Tibial nerve (tissue), 4 donors: ENCODE data around the gene STAMBP. TPM values are rescaled to one million over a fixed set of nuclear protein-coding genes. Genes with fewer than 3 reads are reported as not detected.

Experiments
- DNase-seq, 2 donors: peaks; one replicate each; pipeline ENCODE4 v3.0.0-alpha.2; 2019; ENCODE audit warnings: low spot score in 2 of 2
- H3K27ac ChIP-seq, 4 donors: fragments of 200-600 bp; sonication (generic) in 3 of 4; one replicate each; pipeline ENCODE4 v1.5.1; 2017 to 2019; ENCODE audit warnings: mild to moderate bottlenecking in 1 of 4
- H3K27me3 ChIP-seq, 2 donors: fragments of 200-600 bp; sonication (generic) in 1 of 2; one replicate each; pipeline versions ENCODE4 v1.5.1 to v1.6.0; 2017 to 2019
- H3K36me3 ChIP-seq, 3 donors: fragments of 200-600 bp; sonication (generic); one replicate each; pipeline ENCODE4 v1.5.1; 2018 to 2019
- H3K4me1 ChIP-seq, 4 donors: fragments of 200-600 bp; sonication (generic) in 3 of 4; one replicate each; pipeline ENCODE4 v1.5.1; 2017 to 2019
- H3K4me3 ChIP-seq, 4 donors: fragments of 200-600 bp; sonication (generic) in 3 of 4; one replicate each; pipeline ENCODE4 v1.5.1; 2017 to 2019; ENCODE audit warnings: mild to moderate bottlenecking in 1 of 4, moderate library complexity in 1 of 4
- H3K9me3 ChIP-seq, 4 donors: fragments of 200-600 bp; sonication (generic) in 3 of 4; one replicate each; pipeline ENCODE4 v1.5.1; 2017 to 2019
- CTCF ChIP-seq, 5 experiments: fragments of 200-600 bp in 3 of 5; fragments of 450-650 bp in 2 of 5; sonication (generic) in 3 of 5; IDR thresholded peaks; one replicate each; pipeline ENCODE4 v1.5.1; 2016 to 2019; ENCODE audit warnings: antibody characterized with exemption in 5 of 5, mild to moderate bottlenecking in 3 of 5, moderate library complexity in 2 of 5
- EP300 ChIP-seq, 2 donors: sonication (generic); formaldehyde crosslinking; IDR thresholded peaks; one replicate each; pipeline ENCODE4 v1.6.1; 2017; ENCODE audit warnings: antibody characterized with exemption in 2 of 2, mild to moderate bottlenecking in 1 of 2
- POLR2A ChIP-seq, 2 donors: fragments of 450-650 bp; IDR thresholded peaks; one replicate each; pipeline ENCODE4 v1.6.1; 2017; ENCODE audit warnings: antibody characterized with exemption in 2 of 2, mild to moderate bottlenecking in 2 of 2, moderate library complexity in 2 of 2
- WGBS, 2 donors: methylation state at CpG; one replicate each; pipeline ENCODE4 v1.1.5; 2018; 5-methylcytosine and 5-hydroxymethylcytosine counted together
- total RNA-seq, 4 donors: library from RNA; depleted of rRNA; stranded (reverse); fragments of >200 nt; gene quantifications; one replicate each; pipeline ENCODE4 v1.1.0, GENCODE V29; 2016

STAMBP gene
- total RNA-seq, 4 donors from 2014 or later, result 20.7 to 47.2 (median 24.8) TPM

GRCh38 chr2:73896362-73897239, 67.8 kb downstream of the STAMBP start:
- Histone ChIP-seq H3K4me3 (no peak overlapping the region), H3K36me3 (no peaks in the 10 kb centered on the region), H3K9me3 (no peaks in the 10 kb centered on the region), H3K27ac (peak overlapping the region in 2 of 4 donors; percentile 59 to 76), H3K27me3 (no peaks in the 10 kb centered on the region), H3K4me1 (peaks cover 0 to 17% (median 11%) of the 10 kb centered on the region in 4 donors)
- 35 to 36% methylated on average over 15 of the region's 15 CpGs for WGBS, 2 donors
- TF ChIP-seq CTCF (IDR thresholded peaks at IDR 0.05), result no peak
- TF ChIP-seq EP300 (IDR thresholded peaks at IDR 0.05), result peak in 1 of 2 donors; percentile 27
- peak in 1 of 2 donors; percentile 44 for DNase-seq

DNA sequence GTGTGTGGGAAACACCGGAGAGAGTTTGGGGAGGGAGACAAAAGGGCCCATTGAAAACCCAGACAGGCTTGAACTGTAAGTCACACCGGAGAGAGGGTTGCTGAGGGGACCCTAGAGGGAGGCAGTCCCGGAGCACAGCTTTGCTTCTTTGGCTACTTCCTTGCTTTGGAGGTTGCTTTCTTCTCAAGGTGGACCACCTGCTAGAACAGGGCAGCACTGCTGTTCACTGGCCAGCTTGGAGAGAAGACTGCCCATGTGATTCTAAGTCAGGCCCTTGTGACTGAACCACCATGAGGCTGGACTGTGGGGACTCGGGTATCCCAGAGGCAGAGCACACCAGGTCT, 68.5 kb downstream of the STAMBP start:
- Histone ChIP-seq H3K4me1 (peaks cover 0 to 17% (median 11%) of the 10 kb centered on the region in 4 donors), H3K4me3 (no peak overlapping the region), H3K9me3 (no peaks in the 10 kb centered on the region), H3K36me3 (no peaks in the 10 kb centered on the region), H3K27me3 (no peaks in the 10 kb centered on the region), H3K27ac (peak overlapping the region in 2 of 4 donors; percentile 59 to 76)
- no peak for DNase-seq
- no peak for TF ChIP-seq CTCF (IDR thresholded peaks at IDR 0.05)
- TF ChIP-seq EP300 (IDR thresholded peaks at IDR 0.05), result no peak
- TF ChIP-seq POLR2A (IDR thresholded peaks at IDR 0.05), result no peak
- 37 to 46% methylated on average over 4 of the region's 4 CpGs for WGBS, 2 donors

GRCh38 chr2:73897934-73898333, 69.2 kb downstream of the STAMBP start:
- Histone ChIP-seq H3K27me3 (no peaks in the 10 kb centered on the region), H3K27ac (no peak overlapping the region), H3K4me3 (no peak overlapping the region), H3K36me3 (no peaks in the 10 kb centered on the region), H3K4me1 (peaks cover 0 to 17% (median 11%) of the 10 kb centered on the region in 4 donors), H3K9me3 (no peaks in the 10 kb centered on the region)
- DNase-seq, result no peak
- TF ChIP-seq POLR2A (IDR thresholded peaks at IDR 0.05), result no peak
- no peak for TF ChIP-seq CTCF (IDR thresholded peaks at IDR 0.05)
- no peak for TF ChIP-seq EP300 (IDR thresholded peaks at IDR 0.05)
- WGBS, 2 donors, result 63 to 65% methylated on average over 6 of the region's 6 CpGs

- Histone ChIP-seq H3K4me3 (no peak overlapping the region), H3K36me3 (no peaks in the 10 kb centered on the region), H3K9me3 (no peaks in the 10 kb centered on the region), H3K27me3 (no peaks in the 10 kb centered on the region), H3K27ac (no peak overlapping the region), H3K4me1 (peaks cover 0 to 17% (median 11%) of the 10 kb centered on the region in 4 donors)
- WGBS, 2 donors, result 80 to 82% methylated on average over 8 of the region's 8 CpGs
- no peak for TF ChIP-seq CTCF (IDR thresholded peaks at IDR 0.05)
- no peak for TF ChIP-seq EP300 (IDR thresholded peaks at IDR 0.05)
- TF ChIP-seq POLR2A (IDR thresholded peaks at IDR 0.05), result no peak
- no peak for DNase-seq
Observed at GRCh38 chr2:73899801-73900336, 71.1 kb downstream of the STAMBP start.

GRCh38 chr2:73901143-73901542, 72.4 kb downstream of the STAMBP start:
- Histone ChIP-seq H3K36me3 (no peaks in the 10 kb centered on the region), H3K27ac (no peak overlapping the region), H3K27me3 (no peaks in the 10 kb centered on the region), H3K4me3 (no peak overlapping the region), H3K4me1 (peaks cover 0 to 13% (median 11%) of the 10 kb centered on the region in 4 donors), H3K9me3 (no peaks in the 10 kb centered on the region)
- no peak for DNase-seq
- TF ChIP-seq EP300 (IDR thresholded peaks at IDR 0.05), result no peak
- no peak for TF ChIP-seq POLR2A (IDR thresholded peaks at IDR 0.05)
- no peak for TF ChIP-seq CTCF (IDR thresholded peaks at IDR 0.05)
- WGBS, 2 donors, result 77 to 86% methylated on average over 8 to 10 of the region's 10 CpGs
